ENCODE measurements around the gene C1QTNF9B. TPM values are rescaled to one million over a fixed set of nuclear protein-coding genes. Genes with fewer than 3 reads are reported as not detected.

Gene C1QTNF9B
- total RNA-seq, 1 donor from 2014 or later = not detected

GRCh38 chr13:23919006-23919405 is 21.7 kb upstream of the C1QTNF9B start:
- peaks cover 6% of the 10 kb centered on the region for H3K4me1 ChIP-seq
- intact Hi-C loops (cut with DNase I) = no loop called here
- no peaks in the 10 kb centered on the region for H3K9me3 ChIP-seq
- H3K36me3 ChIP-seq = no peaks in the 10 kb centered on the region
- no peak for ATAC-seq
- no peak overlapping the region for H3K4me3 ChIP-seq
- no peaks in the 10 kb centered on the region for H3K27me3 ChIP-seq (ENCODE audit: low read depth)
- no peak for TF ChIP-seq CTCF (IDR thresholded peaks at IDR 0.05)
- H3K27ac ChIP-seq = no peak overlapping the region
- DNase-seq = no peak

- H3K36me3 ChIP-seq = no peaks in the 10 kb centered on the region
- H3K27ac ChIP-seq = no peak overlapping the region
- no peaks in the 10 kb centered on the region for H3K27me3 ChIP-seq (ENCODE audit: low read depth)
- H3K4me3 ChIP-seq = no peak overlapping the region
- no peak for ATAC-seq
- intact Hi-C loops (cut with DNase I) = no loop called here
- no peak for DNase-seq
- no peaks in the 10 kb centered on the region for H3K9me3 ChIP-seq
- peaks cover 6% of the 10 kb centered on the region for H3K4me1 ChIP-seq
- TF ChIP-seq CTCF (IDR thresholded peaks at IDR 0.05) = no peak
Observed at GRCh38 chr13:23918208-23918607, 20.9 kb upstream of the C1QTNF9B start.

GRCh38 chr13:23915308-23915707 is 18.0 kb upstream of the C1QTNF9B start:
- no peak for DNase-seq
- ATAC-seq = no peak
- Histone ChIP-seq H3K9me3 (no peaks in the 10 kb centered on the region), H3K27ac (no peak overlapping the region), H3K36me3 (no peaks in the 10 kb centered on the region), H3K4me1 (no peaks in the 10 kb centered on the region), H3K27me3 (ENCODE audit: low read depth) (no peaks in the 10 kb centered on the region), H3K4me3 (no peak overlapping the region)
- no peak for TF ChIP-seq CTCF (IDR thresholded peaks at IDR 0.05)
- intact Hi-C loops (cut with DNase I) = no loop called here

- Histone ChIP-seq H3K27ac (no peak overlapping the region), H3K9me3 (no peaks in the 10 kb centered on the region), H3K4me1 (no peaks in the 10 kb centered on the region), H3K27me3 (ENCODE audit: low read depth) (no peaks in the 10 kb centered on the region), H3K4me3 (no peak overlapping the region), H3K36me3 (no peaks in the 10 kb centered on the region)
- ATAC-seq = no peak
- no peak for TF ChIP-seq CTCF (IDR thresholded peaks at IDR 0.05)
- DNase-seq = no peak
- intact Hi-C loops (cut with DNase I) = no loop called here
Observed at GRCh38 chr13:23912469-23912868, 15.2 kb upstream of the C1QTNF9B start.

GRCh38 chr13:23909606-23910005 is 12.3 kb upstream of the C1QTNF9B start:
- intact Hi-C loops (cut with DNase I) = no loop called here
- H3K27me3 ChIP-seq (ENCODE audit: low read depth) = peaks cover 2% of the 10 kb centered on the region
- no peaks in the 10 kb centered on the region for H3K36me3 ChIP-seq
- TF ChIP-seq CTCF (IDR thresholded peaks at IDR 0.05) = no peak
- no peak overlapping the region for H3K4me3 ChIP-seq
- DNase-seq (no peak), ATAC-seq (no peak)
- H3K27ac ChIP-seq = no peak overlapping the region
- no peaks in the 10 kb centered on the region for H3K4me1 ChIP-seq
- no peaks in the 10 kb centered on the region for H3K9me3 ChIP-seq

GRCh38 chr13:23905766-23906165 is 8.5 kb upstream of the C1QTNF9B start:
- Histone ChIP-seq H3K27ac (no peak overlapping the region), H3K36me3 (no peaks in the 10 kb centered on the region), H3K9me3 (no peaks in the 10 kb centered on the region), H3K4me3 (no peak overlapping the region), H3K27me3 (ENCODE audit: low read depth) (peaks cover 27% of the 10 kb centered on the region), H3K4me1 (peaks cover 10% of the 10 kb centered on the region)
- intact Hi-C loops (cut with DNase I) = no loop called here
- ATAC-seq = no peak
- no peak for TF ChIP-seq CTCF (IDR thresholded peaks at IDR 0.05)
- DNase-seq = no peak
